OCI-LY7 (cell line): ENCODE measurements around the gene KRT13.

ENCODE experiments used
- EZH2phosphoT487 ChIP-seq: fragments of 200-600 bp; sonication (generic); IDR thresholded peaks from 2 replicates; pipeline ENCODE4 v1.6.1; 2018; ENCODE audit warnings: low read depth, borderline replicate concordance, mild to moderate bottlenecking, mixed run types, antibody characterized with exemption, low read length, moderate library complexity, mixed read lengths
- TF ChIP-seq, protein P1 (sequence below): fragments of 200-600 bp; sonication (generic); conservative IDR thresholded peaks from 2 replicates; pipeline ENCODE4 v1.5.1; 2014; ENCODE audit warnings: mild to moderate bottlenecking, antibody characterized with exemption, low read length, moderate library complexity, mixed read lengths

DNA sequence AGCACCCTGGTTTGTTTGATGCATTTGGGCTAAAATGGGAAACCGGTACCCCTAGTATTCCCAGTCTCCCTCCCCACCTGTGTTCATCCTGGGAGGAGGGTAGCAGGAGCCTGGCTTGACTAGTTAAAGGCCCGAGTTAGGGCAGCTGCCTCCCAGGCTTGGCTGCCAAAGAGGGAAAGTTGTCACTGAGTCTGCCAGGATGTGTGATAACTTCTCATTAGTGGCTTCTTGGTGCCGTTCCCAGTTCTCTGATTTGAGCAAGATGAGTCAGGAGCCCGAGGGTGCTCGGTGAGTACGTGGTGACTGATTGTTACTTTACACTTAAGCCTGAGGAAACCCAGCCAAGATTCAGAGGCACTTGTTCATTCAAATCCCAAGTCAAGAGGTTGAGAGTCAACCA is 40.7 kb downstream of the KRT13 start:
- TF ChIP-seq, protein P1, sequence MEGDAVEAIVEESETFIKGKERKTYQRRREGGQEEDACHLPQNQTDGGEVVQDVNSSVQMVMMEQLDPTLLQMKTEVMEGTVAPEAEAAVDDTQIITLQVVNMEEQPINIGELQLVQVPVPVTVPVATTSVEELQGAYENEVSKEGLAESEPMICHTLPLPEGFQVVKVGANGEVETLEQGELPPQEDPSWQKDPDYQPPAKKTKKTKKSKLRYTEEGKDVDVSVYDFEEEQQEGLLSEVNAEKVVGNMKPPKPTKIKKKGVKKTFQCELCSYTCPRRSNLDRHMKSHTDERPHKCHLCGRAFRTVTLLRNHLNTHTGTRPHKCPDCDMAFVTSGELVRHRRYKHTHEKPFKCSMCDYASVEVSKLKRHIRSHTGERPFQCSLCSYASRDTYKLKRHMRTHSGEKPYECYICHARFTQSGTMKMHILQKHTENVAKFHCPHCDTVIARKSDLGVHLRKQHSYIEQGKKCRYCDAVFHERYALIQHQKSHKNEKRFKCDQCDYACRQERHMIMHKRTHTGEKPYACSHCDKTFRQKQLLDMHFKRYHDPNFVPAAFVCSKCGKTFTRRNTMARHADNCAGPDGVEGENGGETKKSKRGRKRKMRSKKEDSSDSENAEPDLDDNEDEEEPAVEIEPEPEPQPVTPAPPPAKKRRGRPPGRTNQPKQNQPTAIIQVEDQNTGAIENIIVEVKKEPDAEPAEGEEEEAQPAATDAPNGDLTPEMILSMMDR, result no peak
- no peak for TF ChIP-seq EZH2phosphoT487
